K562 (cell line): Measurements from ENCODE around the gene RORC. TPM values are rescaled to one million over a fixed set of nuclear protein-coding genes. Genes with fewer than 3 reads are reported as not detected.

ENCODE experiments used
- ATAC-seq: fragments of 200-7000 bp; cut with Tn5 transposase; 3 replicates; pipeline ENCODE4 v1.9.1; 2020; ENCODE audit warnings: moderate library complexity
- BruUV-seq: library from RNA; stranded (reverse); fragments of 400-500 nt; replicated peaks from 2 replicates; lab custom pipeline; 2021; lab: Mats Ljungman, UMichigan
- CTCF ChIA-PET: fragments of 300-600 bp; formaldehyde crosslinking; extraction: SDS; loops from one replicate; lab custom pipeline; 2021; ENCODE audit warnings: low intra/inter-chr PET ratio; lab: Yijun Ruan, JAX
- POLR2A ChIA-PET: fragments of 300-600, 350-650 bp; sonication (Branson Sonifier 250); formaldehyde crosslinking; extraction: SDS; loops from one replicate; lab custom pipeline; 2021; ENCODE audit warnings: antibody characterized with exemption, inconsistent platforms; lab: Yijun Ruan, JAX
- DNase-seq, 4 experiments: peaks; one replicate each; pipeline versions ENCODE4 v3.0.0 to v3.0.0-alpha.2; 2011 to 2018; ENCODE audit warnings: low spot score in 3 of 4, mixed read lengths in 3 of 4; ENCODE audit errors: extremely low read depth in 1 of 4
- FAIRE-seq: peaks from 2 replicates; lab custom pipeline; 2011; peaks lifted over from hg19 to GRCh38; lab: Jason Lieb, UNC
- H2AFZ ChIP-seq: 2 replicates; pipeline ENCODE4 v1.6.0; 2011; ENCODE audit warnings: low read depth, low read length, control low read depth, inconsistent platforms
- H3K27ac ChIP-seq: fragments of 200-600 bp; 3 replicates; pipeline ENCODE4 v1.8.0; 2011; ENCODE audit warnings: low read depth, mild to moderate bottlenecking, control low read depth, inconsistent platforms, low read length, moderate library complexity, mixed read lengths; ENCODE audit errors: extremely low read depth
- H3K27me3 ChIP-seq, 2 experiments: fragments of 300-600 bp in 1 of 2; 2 replicates in 1 of 2; 3 replicates in 1 of 2; pipeline versions ENCODE4 v1.6.0 to v1.8.0; 2011; ENCODE audit warnings: inconsistent platforms in 2 of 2, low read length in 2 of 2, mild to moderate bottlenecking in 1 of 2, mixed read lengths in 1 of 2, moderate library complexity in 1 of 2; ENCODE audit not compliant: control insufficient read depth in 2 of 2, insufficient read depth in 2 of 2
- H3K36me3 ChIP-seq: fragments of 300-600 bp; 3 replicates; pipeline ENCODE4 v1.8.0; 2011; ENCODE audit warnings: mild to moderate bottlenecking, low read length, inconsistent platforms; ENCODE audit not compliant: control insufficient read depth, insufficient read depth
- H3K4me1 ChIP-seq, 2 experiments: fragments of 200-600 bp in 1 of 2; replicated peaks in 1 of 2; 2 replicates in 1 of 2; 3 replicates in 1 of 2; pipeline versions ENCODE4 v1.5.1 to v1.8.0; 2011; ENCODE audit warnings: inconsistent platforms in 2 of 2, low read length in 2 of 2, mild to moderate bottlenecking in 1 of 2, mixed read lengths in 1 of 2, moderate library complexity in 1 of 2; ENCODE audit not compliant: control insufficient read depth in 2 of 2, insufficient read depth in 2 of 2
- H3K4me2 ChIP-seq: 2 replicates; pipeline ENCODE4 v1.6.1; 2011; ENCODE audit warnings: low read length, control low read depth, inconsistent platforms, mixed read lengths; ENCODE audit not compliant: insufficient read depth
- H3K4me3 ChIP-seq: fragments of 200-600 bp; sonication (generic), shearing (Covaris generic); 2 replicates; pipeline ENCODE4 v1.5.1; 2016; ENCODE audit warnings: control low read depth, inconsistent platforms
- H3K79me2 ChIP-seq: fragments of 200-600 bp; 3 replicates; pipeline ENCODE4 v1.8.0; 2011; ENCODE audit warnings: low read length, inconsistent platforms; ENCODE audit not compliant: control insufficient read depth, insufficient read depth
- H3K9ac ChIP-seq, 2 experiments: 2 replicates each; pipeline versions ENCODE4 v1.6.0 to v1.6.1; 2011; ENCODE audit warnings: low read depth in 2 of 2, low read length in 2 of 2, control low read depth in 1 of 2, inconsistent platforms in 1 of 2, mild to moderate bottlenecking in 1 of 2, mixed read lengths in 1 of 2; ENCODE audit not compliant: insufficient read depth in 1 of 2
- H3K9me1 ChIP-seq: one replicate; pipeline ENCODE4 v1.6.0; 2011; ENCODE audit warnings: inconsistent platforms, mild to moderate bottlenecking, low read length, moderate library complexity; ENCODE audit not compliant: control insufficient read depth, insufficient read depth
- H3K9me3 ChIP-seq: replicated peaks from 2 replicates; pipeline ENCODE4 v1.5.1; 2011; ENCODE audit warnings: low read depth, low read length, inconsistent platforms; ENCODE audit not compliant: control insufficient read depth, insufficient read depth
- H4K20me1 ChIP-seq: replicated peaks from 2 replicates; pipeline ENCODE4 v1.6.1; 2011; ENCODE audit warnings: low read length, inconsistent platforms, mixed read lengths; ENCODE audit not compliant: control insufficient read depth, insufficient read depth
- ARNT ChIP-seq, 2 experiments: fragments of 450-650 bp; IDR thresholded peaks; 2 replicates each; pipeline ENCODE4 v1.6.1; 2016; ENCODE audit warnings: mild to moderate bottlenecking in 1 of 2
- CBX3 ChIP-seq, 2 experiments: IDR thresholded peaks; 1 replicate in 1 of 2; 2 replicates in 1 of 2; pipeline ENCODE4 v1.6.1; 2012; ENCODE audit warnings: inconsistent platforms in 2 of 2, low read length in 2 of 2, borderline replicate concordance in 1 of 2, control low read depth in 1 of 2
- DNMT1 ChIP-seq: fragments of 450-650 bp; IDR thresholded peaks from 2 replicates; pipeline ENCODE4 v1.6.1; 2016; ENCODE audit warnings: antibody characterized with exemption, mild to moderate bottlenecking
- HDAC3 ChIP-seq: fragments of 450-650 bp; IDR thresholded peaks from 2 replicates; pipeline ENCODE4 v1.6.1; 2018; ENCODE audit warnings: borderline replicate concordance, mild to moderate bottlenecking, moderate library complexity; ENCODE audit not compliant: partially characterized antibody
- HNRNPH1 ChIP-seq: fragments of 200-400 bp; formaldehyde crosslinking; optimal IDR thresholded peaks from 2 replicates; pipeline ENCODE3; 2017; ENCODE audit warnings: low read depth, mild to moderate bottlenecking, low read length, moderate library complexity
- KLF16 ChIP-seq: IDR thresholded peaks from 2 replicates; pipeline ENCODE4 v1.6.1; 2016; ENCODE audit warnings: antibody characterized with exemption
- NUFIP1 ChIP-seq: fragments of 450-650 bp; IDR thresholded peaks from 2 replicates; pipeline ENCODE4 v1.6.1; 2018; ENCODE audit not compliant: partially characterized antibody
- POLR3G ChIP-seq: IDR thresholded peaks from 2 replicates; pipeline ENCODE4 v1.6.1; 2011; ENCODE audit not compliant: insufficient read length, insufficient replicate concordance; ENCODE audit errors: extremely low read depth
- SMARCE1 ChIP-seq: fragments of 450-650 bp; IDR thresholded peaks from 2 replicates; pipeline ENCODE4 v1.7.1; 2016; ENCODE audit warnings: mild to moderate bottlenecking
- WGBS: fragments of 100-300 bp; shearing (Covaris generic); methylation state at CpG from one replicate; pipeline ENCODE4 v1.1.6; 2016; ENCODE audit warnings: low coverage, mixed read lengths; ENCODE audit not compliant: insufficient coverage; ENCODE audit errors: missing lambda C conversion rate; 5-methylcytosine and 5-hydroxymethylcytosine counted together
- in situ Hi-C: fragments of 300-500 bp; cut with MboI; formaldehyde crosslinking; loops from 4 replicates; pipeline ENCODE4 v1.15.0; 2018; ENCODE audit warnings: inconsistent platforms, mixed read lengths
- intact Hi-C: fragments of 100-400 bp; cut with micrococcal nuclease; formaldehyde crosslinking; loops from 2 replicates; pipeline ENCODE4 v1.14.2; 2022
- polyA plus RNA-seq, 8 experiments: library from polyadenylated mRNA; depleted of rRNA in 4 of 8; stranded (reverse) in 5 of 8; unstranded in 3 of 8; fragments of >200 nt; fragmentation: Nextera tagmentation in 2 of 8; fragmentation: Illumina TruSeq in 1 of 8; extraction: Ambion mirVana in 2 of 8; extraction: Trizol in 1 of 8; gene quantifications; 2 replicates each; pipeline versions ENCODE4 v1.2.1 to v1.2.3, GENCODE V29; 2011 to 2014; ENCODE audit warnings: inconsistent platforms in 1 of 8, missing spikeins in 1 of 8
- total RNA-seq, 7 experiments: library from RNA; depleted of rRNA in 6 of 7; stranded (reverse); fragments of >200 nt in 6 of 7; fragmentation: Illumina TruSeq in 2 of 7; extraction: Trizol in 2 of 7; gene quantifications; 2 replicates each; pipeline versions ENCODE4 v1.2.1 to v1.2.3, GENCODE V29; 2011 to 2021; ENCODE audit warnings: low replicate concordance in 1 of 7
- TF ChIP-seq, protein P1 (sequence below): IDR thresholded peaks from 2 replicates; pipeline ENCODE4 v1.6.1; 2016; ENCODE audit warnings: missing genetic modification characterization, missing compliant biosample characterization
- TF ChIP-seq, protein P2 (sequence below): fragments of 250-450 bp; sonication (Bioruptor Pico); IDR thresholded peaks from 2 replicates; pipeline ENCODE4 v1.4.0; 2020
- TF ChIP-seq, protein P3 (sequence below), 2 experiments: IDR thresholded peaks in 1 of 2; conservative IDR thresholded peaks in 1 of 2; 2 replicates each; pipeline ENCODE4 v1.6.1; 2016; ENCODE audit warnings: low read depth in 2 of 2, mild to moderate bottlenecking in 1 of 2, missing compliant biosample characterization in 1 of 2, missing genetic modification characterization in 1 of 2, moderate library complexity in 1 of 2

The RORC gene
- total and polyA plus RNA-seq, 9 of the 15 experiments (the other 6 are each of a cell fraction or from before 2014, with no cell fraction given), result not detected

DNA sequence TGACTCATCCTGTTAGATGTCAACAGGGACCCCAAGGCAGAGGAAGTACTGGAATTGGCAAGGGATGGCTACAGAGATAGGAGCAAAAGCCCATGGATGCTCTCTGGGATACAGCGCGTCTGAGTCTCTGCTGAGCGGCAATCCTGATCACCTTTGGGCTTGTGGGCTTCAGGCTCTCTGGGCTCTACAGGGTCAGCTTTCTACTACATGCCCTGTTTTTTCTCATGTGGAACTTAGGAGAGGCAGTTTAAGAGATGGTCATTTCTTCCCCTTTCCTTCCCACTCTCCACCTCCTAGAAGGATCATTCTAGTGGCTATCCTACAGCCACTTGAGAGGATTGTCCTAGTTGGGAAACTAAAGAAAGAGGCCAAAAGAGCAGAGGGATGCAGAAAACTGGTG is 27.7 kb downstream of the RORC start:
- in situ Hi-C loops, result no loop called here
- DNase-seq, result no peak
- TF ChIP-seq, protein P1, sequence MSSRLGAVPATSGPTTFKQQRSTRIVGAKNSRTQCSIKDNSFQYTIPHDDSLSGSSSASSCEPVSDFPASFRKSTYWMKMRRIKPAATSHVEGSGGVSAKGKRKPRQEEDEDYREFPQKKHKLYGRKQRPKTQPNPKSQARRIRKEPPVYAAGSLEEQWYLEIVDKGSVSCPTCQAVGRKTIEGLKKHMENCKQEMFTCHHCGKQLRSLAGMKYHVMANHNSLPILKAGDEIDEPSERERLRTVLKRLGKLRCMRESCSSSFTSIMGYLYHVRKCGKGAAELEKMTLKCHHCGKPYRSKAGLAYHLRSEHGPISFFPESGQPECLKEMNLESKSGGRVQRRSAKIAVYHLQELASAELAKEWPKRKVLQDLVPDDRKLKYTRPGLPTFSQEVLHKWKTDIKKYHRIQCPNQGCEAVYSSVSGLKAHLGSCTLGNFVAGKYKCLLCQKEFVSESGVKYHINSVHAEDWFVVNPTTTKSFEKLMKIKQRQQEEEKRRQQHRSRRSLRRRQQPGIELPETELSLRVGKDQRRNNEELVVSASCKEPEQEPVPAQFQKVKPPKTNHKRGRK, result no peak
- TF ChIP-seq CBX3 (IDR thresholded peaks at IDR 0.05; ENCODE audit: borderline replicate concordance in 1 of 2, low read length in 2 of 2) (no peak), NUFIP1 (no peak), ARNT (IDR thresholded peaks at IDR 0.05) (no peak), HNRNPH1 (no peak), DNMT1 (no peak), SMARCE1 (no peak), HDAC3 (no peak), POLR3G (no peak), KLF16 (no peak)
- TF ChIP-seq, protein P2, sequence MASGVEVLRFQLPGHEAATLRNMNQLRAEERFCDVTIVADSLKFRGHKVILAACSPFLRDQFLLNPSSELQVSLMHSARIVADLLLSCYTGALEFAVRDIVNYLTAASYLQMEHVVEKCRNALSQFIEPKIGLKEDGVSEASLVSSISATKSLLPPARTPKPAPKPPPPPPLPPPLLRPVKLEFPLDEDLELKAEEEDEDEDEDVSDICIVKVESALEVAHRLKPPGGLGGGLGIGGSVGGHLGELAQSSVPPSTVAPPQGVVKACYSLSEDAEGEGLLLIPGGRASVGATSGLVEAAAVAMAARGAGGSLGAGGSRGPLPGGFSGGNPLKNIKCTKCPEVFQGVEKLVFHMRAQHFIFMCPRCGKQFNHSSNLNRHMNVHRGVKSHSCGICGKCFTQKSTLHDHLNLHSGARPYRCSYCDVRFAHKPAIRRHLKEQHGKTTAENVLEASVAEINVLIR (CRISPR knock-in tag), result no peak
- TF ChIP-seq, protein P3, sequence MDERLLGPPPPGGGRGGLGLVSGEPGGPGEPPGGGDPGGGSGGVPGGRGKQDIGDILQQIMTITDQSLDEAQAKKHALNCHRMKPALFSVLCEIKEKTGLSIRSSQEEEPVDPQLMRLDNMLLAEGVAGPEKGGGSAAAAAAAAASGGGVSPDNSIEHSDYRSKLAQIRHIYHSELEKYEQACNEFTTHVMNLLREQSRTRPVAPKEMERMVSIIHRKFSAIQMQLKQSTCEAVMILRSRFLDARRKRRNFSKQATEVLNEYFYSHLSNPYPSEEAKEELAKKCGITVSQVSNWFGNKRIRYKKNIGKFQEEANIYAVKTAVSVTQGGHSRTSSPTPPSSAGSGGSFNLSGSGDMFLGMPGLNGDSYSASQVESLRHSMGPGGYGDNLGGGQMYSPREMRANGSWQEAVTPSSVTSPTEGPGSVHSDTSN (CRISPR knock-in tag; IDR thresholded peaks at IDR 0.05; ENCODE audit: low read depth), result no peak
- TF ChIP-seq, protein P3 (tag; conservative IDR thresholded peaks at IDR 0.05; ENCODE audit: low read depth), result no peak
- Histone ChIP-seq H3K4me2 (no peak overlapping the region), H3K36me3 (no peaks in the 10 kb centered on the region), H3K79me2 (no peaks in the 10 kb centered on the region), H3K9me3 (no peaks in the 10 kb centered on the region), H3K27me3 (peaks cover 56 to 92% of the 10 kb centered on the region in 2 experiments), H3K9ac (no peak overlapping the region), H3K27ac (no peak overlapping the region), H2AFZ (no peak overlapping the region), H3K9me1 (no peaks in the 10 kb centered on the region), H3K4me1 (peaks cover 0 to 8% of the 10 kb centered on the region in 2 experiments; a peak in 1 of 5 replicates), H3K4me3 (no peak overlapping the region), H4K20me1 (peaks cover 19% of the 10 kb centered on the region)
- 0% methylated on average over 3 of the region's 3 CpGs for WGBS
- no TSS peak for BruUV-seq
- intact Hi-C loops, result no loop called here
- no peak for ATAC-seq
- ChIA-PET POLR2A (interaction anchor here (1.0 kb wide), 1 partner anchor 18 kb away, joined by 3 read pairs; no protein-coding TSS in a partner anchor), CTCF (no interaction called here)
- FAIRE-seq, result no peak
